ENCODE data around the gene UPP1.

The UPP1 gene

DNA sequence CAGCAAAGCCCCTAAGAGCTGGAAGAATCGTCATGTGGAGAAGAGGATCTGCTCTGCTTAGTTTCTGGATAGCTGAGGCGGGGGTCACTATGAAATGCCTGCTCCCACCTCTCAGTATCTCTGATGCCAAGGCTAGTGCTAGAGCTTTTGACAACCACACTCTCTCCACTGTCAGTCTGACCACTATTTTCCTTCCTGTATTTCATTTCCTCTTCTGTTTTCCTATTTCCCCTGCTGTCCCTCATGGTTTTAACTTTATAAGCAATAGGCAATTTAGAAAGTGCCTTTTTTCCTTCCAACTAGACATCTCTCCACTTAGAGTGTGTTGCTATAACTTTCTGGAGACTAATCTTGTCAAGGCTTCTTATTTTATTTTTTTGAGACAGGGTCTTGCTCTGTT is 30.1 kb upstream of the UPP1 start:
- DNase-seq = no peak
- Histone ChIP-seq H3K9me3 (ENCODE audit: severe bottlenecking) (no peaks in the 10 kb centered on the region), H3K27me3 (ENCODE audit: insufficient read depth, low read depth, severe bottlenecking) (no peaks in the 10 kb centered on the region), H3K4me3 (ENCODE audit: low read depth, low read length) (no peak overlapping the region), H3K27ac (no peak overlapping the region), H3K36me3 (no peaks in the 10 kb centered on the region)
- TF ChIP-seq, protein P1, sequence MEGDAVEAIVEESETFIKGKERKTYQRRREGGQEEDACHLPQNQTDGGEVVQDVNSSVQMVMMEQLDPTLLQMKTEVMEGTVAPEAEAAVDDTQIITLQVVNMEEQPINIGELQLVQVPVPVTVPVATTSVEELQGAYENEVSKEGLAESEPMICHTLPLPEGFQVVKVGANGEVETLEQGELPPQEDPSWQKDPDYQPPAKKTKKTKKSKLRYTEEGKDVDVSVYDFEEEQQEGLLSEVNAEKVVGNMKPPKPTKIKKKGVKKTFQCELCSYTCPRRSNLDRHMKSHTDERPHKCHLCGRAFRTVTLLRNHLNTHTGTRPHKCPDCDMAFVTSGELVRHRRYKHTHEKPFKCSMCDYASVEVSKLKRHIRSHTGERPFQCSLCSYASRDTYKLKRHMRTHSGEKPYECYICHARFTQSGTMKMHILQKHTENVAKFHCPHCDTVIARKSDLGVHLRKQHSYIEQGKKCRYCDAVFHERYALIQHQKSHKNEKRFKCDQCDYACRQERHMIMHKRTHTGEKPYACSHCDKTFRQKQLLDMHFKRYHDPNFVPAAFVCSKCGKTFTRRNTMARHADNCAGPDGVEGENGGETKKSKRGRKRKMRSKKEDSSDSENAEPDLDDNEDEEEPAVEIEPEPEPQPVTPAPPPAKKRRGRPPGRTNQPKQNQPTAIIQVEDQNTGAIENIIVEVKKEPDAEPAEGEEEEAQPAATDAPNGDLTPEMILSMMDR (IDR thresholded peaks at IDR 0.05; ENCODE audit: low read depth, low read length) = no peak

DNA sequence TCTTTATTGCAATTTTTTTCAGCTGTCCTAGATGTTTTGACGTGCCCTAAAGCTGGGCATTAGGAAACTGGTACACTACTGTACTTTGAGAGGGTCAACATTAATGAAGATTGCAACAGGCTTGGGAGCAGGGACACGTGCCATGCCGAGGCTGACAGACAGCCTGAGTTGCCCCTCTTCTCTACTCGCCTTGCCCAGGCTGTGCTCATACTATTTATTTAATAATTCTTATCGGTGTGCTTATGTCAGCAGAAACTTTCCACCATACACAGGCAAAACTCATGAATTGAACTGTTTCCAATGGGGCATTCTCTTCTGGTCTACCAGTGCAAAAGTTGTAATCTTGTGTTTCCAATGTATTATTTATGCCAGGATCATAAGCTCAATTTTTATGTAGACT is 29.4 kb upstream of the UPP1 start:
- Histone ChIP-seq H3K36me3 (no peaks in the 10 kb centered on the region), H3K27me3 (ENCODE audit: insufficient read depth, low read depth, severe bottlenecking) (no peaks in the 10 kb centered on the region), H3K27ac (no peak overlapping the region), H3K9me3 (ENCODE audit: severe bottlenecking) (no peaks in the 10 kb centered on the region), H3K4me3 (ENCODE audit: low read depth, low read length) (no peak overlapping the region)
- no peak for DNase-seq
- TF ChIP-seq, protein P1 (IDR thresholded peaks at IDR 0.05; ENCODE audit: low read depth, low read length) = no peak

DNA sequence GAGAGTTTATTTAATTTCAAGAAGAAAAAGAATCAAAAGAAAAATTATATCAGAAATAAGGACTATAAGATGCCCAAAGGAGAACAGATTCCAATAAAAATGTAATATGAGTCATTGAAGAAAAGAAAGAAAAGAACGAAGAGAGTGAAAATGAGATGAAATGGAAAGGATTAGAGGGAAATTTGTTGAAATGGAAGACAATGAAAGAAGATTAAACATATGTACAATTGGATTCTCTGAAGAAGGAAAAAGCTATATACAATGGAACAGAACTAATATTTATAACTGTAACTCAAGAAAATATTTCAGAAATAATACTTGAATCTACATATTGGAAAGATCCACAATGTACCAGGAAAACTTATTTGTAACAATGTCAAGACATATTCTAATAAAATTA is 25.1 kb upstream of the UPP1 start:
- H3K27ac ChIP-seq = no peak overlapping the region
- DNase-seq = no peak
- H3K27me3 ChIP-seq (ENCODE audit: insufficient read depth, low read depth, severe bottlenecking) = no peaks in the 10 kb centered on the region
- no peaks in the 10 kb centered on the region for H3K36me3 ChIP-seq
- no peak overlapping the region for H3K4me3 ChIP-seq (ENCODE audit: low read depth, low read length)
- TF ChIP-seq, protein P1 (IDR thresholded peaks at IDR 0.05; ENCODE audit: low read depth, low read length) = no peak
- H3K9me3 ChIP-seq (ENCODE audit: severe bottlenecking) = no peaks in the 10 kb centered on the region

DNA sequence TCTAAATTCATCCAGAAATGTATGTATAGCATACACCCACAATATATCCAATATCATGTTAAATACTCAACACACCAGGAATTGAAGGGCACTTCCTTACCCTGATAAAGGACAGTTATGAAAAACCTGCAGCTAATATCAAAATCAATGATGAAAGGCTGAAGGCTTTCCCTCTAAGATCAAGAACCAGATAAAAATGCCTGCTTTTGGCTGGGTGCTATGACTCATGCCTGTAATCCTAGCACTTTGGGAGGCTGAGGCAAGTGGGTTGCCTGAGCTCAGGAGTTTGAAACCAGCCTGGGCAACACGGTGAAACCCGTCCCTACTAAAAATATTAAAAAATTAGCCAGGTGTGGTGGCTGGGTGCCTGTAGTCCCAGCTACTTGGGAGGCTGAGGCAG is 21.6 kb upstream of the UPP1 start:
- Histone ChIP-seq H3K9me3 (ENCODE audit: severe bottlenecking) (peaks cover 3% of the 10 kb centered on the region), H3K4me3 (ENCODE audit: low read depth, low read length) (no peak overlapping the region), H3K27me3 (ENCODE audit: insufficient read depth, low read depth, severe bottlenecking) (no peaks in the 10 kb centered on the region), H3K27ac (no peak overlapping the region), H3K36me3 (no peaks in the 10 kb centered on the region)
- TF ChIP-seq, protein P1 (IDR thresholded peaks at IDR 0.05; ENCODE audit: low read depth, low read length) = no peak
- DNase-seq = no peak

DNA sequence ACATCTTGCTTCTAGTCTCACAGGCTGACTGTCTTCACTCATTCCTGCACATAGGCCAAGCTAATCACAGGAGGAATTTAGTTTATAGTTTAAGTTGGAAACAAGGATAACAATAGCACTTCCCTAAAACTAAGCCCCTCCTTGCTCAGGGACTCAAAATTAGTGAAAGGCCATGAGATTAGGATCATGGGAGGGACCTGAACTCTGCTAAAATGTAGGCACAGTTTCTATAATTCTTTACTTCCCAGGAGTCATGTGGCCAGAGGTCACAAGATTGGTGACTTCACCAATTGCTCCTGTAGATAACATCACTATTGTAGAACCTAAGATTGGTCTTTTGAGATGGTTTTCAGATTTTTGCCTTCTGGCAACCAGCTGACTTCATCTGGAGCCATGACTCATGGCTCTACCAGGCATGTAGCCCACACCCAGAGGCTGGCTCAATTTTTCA is 14.8 kb upstream of the UPP1 start:
- Histone ChIP-seq H3K27ac (no peak overlapping the region), H3K4me3 (ENCODE audit: low read depth, low read length) (no peak overlapping the region), H3K27me3 (ENCODE audit: insufficient read depth, low read depth, severe bottlenecking) (no peaks in the 10 kb centered on the region), H3K9me3 (ENCODE audit: severe bottlenecking) (peaks cover 3% of the 10 kb centered on the region), H3K36me3 (no peaks in the 10 kb centered on the region)
- DNase-seq = no peak
- TF ChIP-seq, protein P1 (IDR thresholded peaks at IDR 0.05; ENCODE audit: low read depth, low read length) = no peak

DNA sequence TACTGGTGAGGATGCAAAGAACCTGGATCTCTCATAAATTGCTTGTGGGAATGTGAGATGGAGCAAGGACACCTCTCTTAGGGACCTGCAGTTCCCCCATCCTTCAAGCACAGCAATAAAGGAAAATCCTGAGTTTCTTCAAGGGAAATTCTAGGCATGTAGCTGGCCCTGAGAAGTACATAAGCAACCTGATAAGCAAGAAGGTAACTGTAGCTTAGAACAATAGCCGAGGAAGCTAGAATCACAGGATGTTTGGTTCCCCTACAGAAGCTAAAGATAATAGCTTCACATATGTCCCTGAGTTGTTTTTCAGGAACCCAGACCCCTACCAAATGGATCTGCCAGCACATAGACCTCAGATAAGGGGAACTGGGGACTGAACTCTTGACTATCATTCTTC is 11.6 kb upstream of the UPP1 start:
- Histone ChIP-seq H3K4me3 (ENCODE audit: low read depth, low read length) (no peak overlapping the region), H3K27me3 (ENCODE audit: insufficient read depth, low read depth, severe bottlenecking) (no peaks in the 10 kb centered on the region), H3K27ac (no peak overlapping the region), H3K9me3 (ENCODE audit: severe bottlenecking) (peaks cover 3% of the 10 kb centered on the region), H3K36me3 (no peaks in the 10 kb centered on the region)
- no peak for DNase-seq
- TF ChIP-seq, protein P1 (IDR thresholded peaks at IDR 0.05; ENCODE audit: low read depth, low read length) = no peak
